ENCODE measurements around the gene MTCH1.

DNA sequence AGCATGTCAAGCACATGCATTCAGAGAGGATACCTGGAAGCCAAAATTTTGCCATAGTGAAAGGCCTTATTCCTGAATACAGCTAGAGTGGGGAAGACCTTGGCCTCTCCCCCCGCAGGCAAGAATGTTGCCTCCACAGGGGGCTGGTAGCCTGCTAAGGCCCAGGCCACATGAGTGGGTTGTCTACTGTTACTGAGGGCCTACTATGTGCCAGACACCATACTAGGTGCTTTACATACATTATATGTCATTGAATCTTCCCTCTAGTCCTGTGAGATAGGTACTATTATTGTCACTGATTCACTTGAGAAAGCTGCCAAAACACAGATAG, 32.1 kb downstream of the MTCH1 start:
- TF ChIP-seq POLR2AphosphoS5 (IDR thresholded peaks at IDR 0.05; ENCODE audit: low read length): no peak
- TF ChIP-seq EZH2 (IDR thresholded peaks at IDR 0.05; ENCODE audit: borderline replicate concordance, control insufficient read depth, low read depth, low read length): no peak
- TF ChIP-seq JUNB (IDR thresholded peaks at IDR 0.05): no peak
- TF ChIP-seq ZBED1 (IDR thresholded peaks at IDR 0.05; ENCODE audit: borderline replicate concordance): no peak
- TF ChIP-seq, protein P1, sequence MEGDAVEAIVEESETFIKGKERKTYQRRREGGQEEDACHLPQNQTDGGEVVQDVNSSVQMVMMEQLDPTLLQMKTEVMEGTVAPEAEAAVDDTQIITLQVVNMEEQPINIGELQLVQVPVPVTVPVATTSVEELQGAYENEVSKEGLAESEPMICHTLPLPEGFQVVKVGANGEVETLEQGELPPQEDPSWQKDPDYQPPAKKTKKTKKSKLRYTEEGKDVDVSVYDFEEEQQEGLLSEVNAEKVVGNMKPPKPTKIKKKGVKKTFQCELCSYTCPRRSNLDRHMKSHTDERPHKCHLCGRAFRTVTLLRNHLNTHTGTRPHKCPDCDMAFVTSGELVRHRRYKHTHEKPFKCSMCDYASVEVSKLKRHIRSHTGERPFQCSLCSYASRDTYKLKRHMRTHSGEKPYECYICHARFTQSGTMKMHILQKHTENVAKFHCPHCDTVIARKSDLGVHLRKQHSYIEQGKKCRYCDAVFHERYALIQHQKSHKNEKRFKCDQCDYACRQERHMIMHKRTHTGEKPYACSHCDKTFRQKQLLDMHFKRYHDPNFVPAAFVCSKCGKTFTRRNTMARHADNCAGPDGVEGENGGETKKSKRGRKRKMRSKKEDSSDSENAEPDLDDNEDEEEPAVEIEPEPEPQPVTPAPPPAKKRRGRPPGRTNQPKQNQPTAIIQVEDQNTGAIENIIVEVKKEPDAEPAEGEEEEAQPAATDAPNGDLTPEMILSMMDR (IDR thresholded peaks at IDR 0.05 in 2 of 3, conservative IDR thresholded peaks at IDR 0.05 in 1 of 3; ENCODE audit: control insufficient read depth in 2 of 3, extremely low read depth in 1 of 3, insufficient read depth in 1 of 3, low read depth in 3 of 3, low read length in 3 of 3): no peak
- TF ChIP-seq ZNF24 (IDR thresholded peaks at IDR 0.05): no peak
- TF ChIP-seq, protein P2, sequence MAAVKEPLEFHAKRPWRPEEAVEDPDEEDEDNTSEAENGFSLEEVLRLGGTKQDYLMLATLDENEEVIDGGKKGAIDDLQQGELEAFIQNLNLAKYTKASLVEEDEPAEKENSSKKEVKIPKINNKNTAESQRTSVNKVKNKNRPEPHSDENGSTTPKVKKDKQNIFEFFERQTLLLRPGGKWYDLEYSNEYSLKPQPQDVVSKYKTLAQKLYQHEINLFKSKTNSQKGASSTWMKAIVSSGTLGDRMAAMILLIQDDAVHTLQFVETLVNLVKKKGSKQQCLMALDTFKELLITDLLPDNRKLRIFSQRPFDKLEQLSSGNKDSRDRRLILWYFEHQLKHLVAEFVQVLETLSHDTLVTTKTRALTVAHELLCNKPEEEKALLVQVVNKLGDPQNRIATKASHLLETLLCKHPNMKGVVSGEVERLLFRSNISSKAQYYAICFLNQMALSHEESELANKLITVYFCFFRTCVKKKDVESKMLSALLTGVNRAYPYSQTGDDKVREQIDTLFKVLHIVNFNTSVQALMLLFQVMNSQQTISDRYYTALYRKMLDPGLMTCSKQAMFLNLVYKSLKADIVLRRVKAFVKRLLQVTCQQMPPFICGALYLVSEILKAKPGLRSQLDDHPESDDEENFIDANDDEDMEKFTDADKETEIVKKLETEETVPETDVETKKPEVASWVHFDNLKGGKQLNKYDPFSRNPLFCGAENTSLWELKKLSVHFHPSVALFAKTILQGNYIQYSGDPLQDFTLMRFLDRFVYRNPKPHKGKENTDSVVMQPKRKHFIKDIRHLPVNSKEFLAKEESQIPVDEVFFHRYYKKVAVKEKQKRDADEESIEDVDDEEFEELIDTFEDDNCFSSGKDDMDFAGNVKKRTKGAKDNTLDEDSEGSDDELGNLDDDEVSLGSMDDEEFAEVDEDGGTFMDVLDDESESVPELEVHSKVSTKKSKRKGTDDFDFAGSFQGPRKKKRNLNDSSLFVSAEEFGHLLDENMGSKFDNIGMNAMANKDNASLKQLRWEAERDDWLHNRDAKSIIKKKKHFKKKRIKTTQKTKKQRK (IDR thresholded peaks at IDR 0.05; ENCODE audit: low read depth, low read length): no peak
